ENCODE data around the gene FBXW9. TPM values are rescaled to one million over a fixed set of nuclear protein-coding genes. Genes with fewer than 3 reads are reported as not detected.
"Not testable (repeated sequence)": the region's sequence is repeated elsewhere in the genome, so short reads cannot be mapped to it uniquely, and the experiment has no call there.

The FBXW9 gene
- total RNA-seq, 2 experiments from 2014 or later = 7.2 to 8.7 TPM

GRCh38 chr19:12712077-12712476 lies 15.6 kb upstream of the FBXW9 start:
- H3K27ac Mint-ChIP-seq; CTCF ChIA-PET; H3K27me3 Mint-ChIP-seq (ENCODE audit: low read depth); H3K9me3 Mint-ChIP-seq; intact Hi-C loops (cut with micrococcal nuclease); H3K4me1 Mint-ChIP-seq (ENCODE audit: low read depth); H3K4me3 Mint-ChIP-seq: not testable (repeated sequence)
- DNase-seq = peak; percentile 23
- H3K36me3 Mint-ChIP-seq (ENCODE audit: low read depth) = peaks cover 31% of the 10 kb centered on the region

GRCh38 chr19:12711187-12711586 lies 14.8 kb upstream of the FBXW9 start:
- CTCF ChIA-PET = no interaction called here
- peaks cover 29% of the 10 kb centered on the region for H3K36me3 Mint-ChIP-seq (ENCODE audit: low read depth)
- no peak for DNase-seq

GRCh38 chr19:12708641-12709040 lies 12.2 kb upstream of the FBXW9 start:
- Mint-ChIP-seq H3K36me3 (ENCODE audit: low read depth) (peaks cover 37% of the 10 kb centered on the region), H3K27ac (no peak overlapping the region), H3K4me1 (ENCODE audit: low read depth) (no peaks in the 10 kb centered on the region), H3K9me3 (no peaks in the 10 kb centered on the region), H3K27me3 (ENCODE audit: low read depth) (no peaks in the 10 kb centered on the region), H3K4me3 (no peak overlapping the region)
- intact Hi-C loops (cut with micrococcal nuclease) = no loop called here
- no peak for DNase-seq
- CTCF ChIA-PET = interaction anchor here (0.6 kb wide), 1 partner anchor 47 kb away, joined by 3 read pairs; no protein-coding TSS in a partner anchor

More at GRCh38 chr19:12711187-12711586, 14.8 kb upstream of the FBXW9 start:
- intact Hi-C loops (cut with micrococcal nuclease) = no loop called here
- no peak overlapping the region for H3K27ac Mint-ChIP-seq
- no peak overlapping the region for H3K4me3 Mint-ChIP-seq
- no peaks in the 10 kb centered on the region for H3K9me3 Mint-ChIP-seq
- no peaks in the 10 kb centered on the region for H3K4me1 Mint-ChIP-seq (ENCODE audit: low read depth)
- H3K27me3 Mint-ChIP-seq (ENCODE audit: low read depth) = no peaks in the 10 kb centered on the region

GRCh38 chr19:12706332-12706718 lies 9.9 kb upstream of the FBXW9 start:
- Mint-ChIP-seq H3K4me1 (ENCODE audit: low read depth) (no peaks in the 10 kb centered on the region), H3K4me3 (no peak overlapping the region), H3K9me3 (no peaks in the 10 kb centered on the region), H3K27me3 (ENCODE audit: low read depth) (no peaks in the 10 kb centered on the region), H3K27ac (no peak overlapping the region), H3K36me3 (ENCODE audit: low read depth) (peaks cover 44% of the 10 kb centered on the region)
- intact Hi-C loops (cut with micrococcal nuclease) = no loop called here
- CTCF ChIA-PET = interaction anchor here (1.1 kb wide), 1 partner anchor 12 kb away, joined by 3 read pairs; no protein-coding TSS in a partner anchor
- DNase-seq = no peak

- Mint-ChIP-seq H3K4me3 (no peak overlapping the region), H3K4me1 (ENCODE audit: low read depth) (no peaks in the 10 kb centered on the region), H3K27ac (no peak overlapping the region), H3K36me3 (ENCODE audit: low read depth) (peaks cover 48% of the 10 kb centered on the region), H3K9me3 (no peaks in the 10 kb centered on the region), H3K27me3 (ENCODE audit: low read depth) (no peaks in the 10 kb centered on the region)
- CTCF ChIA-PET = interaction anchor here (0.5 to 1.1 kb wide), 2 partner anchors 13 to 76 kb away, joined by 3 to 6 read pairs; no protein-coding TSS in a partner anchor
- no peak for DNase-seq
- intact Hi-C loops (cut with micrococcal nuclease) = no loop called here
Measured at GRCh38 chr19:12705654-12706331, 9.4 kb upstream of the FBXW9 start.

GRCh38 chr19:12705169-12705568 lies 8.7 kb upstream of the FBXW9 start:
- no peak overlapping the region for H3K4me3 Mint-ChIP-seq
- H3K36me3 Mint-ChIP-seq (ENCODE audit: low read depth) = peaks cover 43% of the 10 kb centered on the region
- intact Hi-C loops (cut with micrococcal nuclease) = no loop called here
- no peak overlapping the region for H3K27ac Mint-ChIP-seq
- DNase-seq = no peak
- no peaks in the 10 kb centered on the region for H3K27me3 Mint-ChIP-seq (ENCODE audit: low read depth)
- H3K9me3 Mint-ChIP-seq = no peaks in the 10 kb centered on the region
- CTCF ChIA-PET = no interaction called here
- H3K4me1 Mint-ChIP-seq (ENCODE audit: low read depth) = no peaks in the 10 kb centered on the region

GRCh38 chr19:12703046-12703445 lies 6.6 kb upstream of the FBXW9 start:
- Mint-ChIP-seq H3K27me3 (ENCODE audit: low read depth) (no peaks in the 10 kb centered on the region), H3K4me3 (no peak overlapping the region), H3K4me1 (ENCODE audit: low read depth) (peaks cover 2% of the 10 kb centered on the region), H3K36me3 (ENCODE audit: low read depth) (peaks cover 44% of the 10 kb centered on the region), H3K27ac (no peak overlapping the region), H3K9me3 (no peaks in the 10 kb centered on the region)
- DNase-seq = no peak
- CTCF ChIA-PET = interaction anchor here (1.0 kb wide), 1 partner anchor 55 kb away, joined by 3 read pairs; no protein-coding TSS in a partner anchor
- intact Hi-C loops (cut with micrococcal nuclease) = no loop called here

- intact Hi-C loops (cut with micrococcal nuclease) = no loop called here
- no peak overlapping the region for H3K27ac Mint-ChIP-seq
Measured at GRCh38 chr19:12701596-12702282, 5.3 kb upstream of the FBXW9 start.

GRCh38 chr19:12698138-12698537 lies 1.7 kb upstream of the FBXW9 start:
- intact Hi-C loops (cut with micrococcal nuclease) = no loop called here
- Mint-ChIP-seq H3K9me3 (no peaks in the 10 kb centered on the region), H3K27ac (no peak overlapping the region), H3K4me3 (peak overlapping the region; percentile 20), H3K4me1 (ENCODE audit: low read depth) (peaks cover 11% of the 10 kb centered on the region), H3K27me3 (ENCODE audit: low read depth) (no peaks in the 10 kb centered on the region), H3K36me3 (ENCODE audit: low read depth) (peaks cover 19% of the 10 kb centered on the region)
- no peak for DNase-seq
- CTCF ChIA-PET = no interaction called here

More at GRCh38 chr19:12701596-12702282, 5.3 kb upstream of the FBXW9 start:
- Mint-ChIP-seq H3K27me3 (ENCODE audit: low read depth) (no peaks in the 10 kb centered on the region), H3K9me3 (no peaks in the 10 kb centered on the region), H3K4me1 (ENCODE audit: low read depth) (peaks cover 4% of the 10 kb centered on the region), H3K36me3 (ENCODE audit: low read depth) (peaks cover 41% of the 10 kb centered on the region), H3K4me3 (no peak overlapping the region)
- CTCF ChIA-PET = no interaction called here
- no peak for DNase-seq

- not testable (repeated sequence) for H3K9me3 Mint-ChIP-seq; H3K27ac Mint-ChIP-seq; DNase-seq; H3K27me3 Mint-ChIP-seq (ENCODE audit: low read depth)
- Mint-ChIP-seq H3K4me1 (ENCODE audit: low read depth) (peaks cover 11% of the 10 kb centered on the region), H3K36me3 (ENCODE audit: low read depth) (peaks cover 16% of the 10 kb centered on the region), H3K4me3 (peak overlapping the region; percentile 91)
- intact Hi-C loops (cut with micrococcal nuclease) = loop anchor here (2.0 kb wide), 1 partner anchor 39 kb away; the partner anchor contains the start of gene GET3
- CTCF ChIA-PET = interaction anchor here (0.7 kb wide), 1 partner anchor 142 kb away, joined by 3 read pairs; no protein-coding TSS in a partner anchor
Measured at GRCh38 chr19:12697425-12697824, 994 bp upstream of the FBXW9 start.

- CTCF ChIA-PET = interaction anchor here (1.1 to 1.7 kb wide), 2 partner anchors 19 to 20 kb away, joined by 3 to 4 read pairs; no protein-coding TSS in a partner anchor
- DNase-seq = no peak
- H3K36me3 Mint-ChIP-seq (ENCODE audit: low read depth) = peaks cover 10% of the 10 kb centered on the region
- no peaks in the 10 kb centered on the region for H3K27me3 Mint-ChIP-seq (ENCODE audit: low read depth)
- intact Hi-C loops (cut with micrococcal nuclease) = loop anchor here (1.0 to 2.0 kb wide), 2 partner anchors 15 to 41 kb away; partner anchors contain the start of genes DHPS and GET3
- H3K9me3 Mint-ChIP-seq = no peaks in the 10 kb centered on the region
- H3K4me1 Mint-ChIP-seq (ENCODE audit: low read depth) = peaks cover 11% of the 10 kb centered on the region
- H3K4me3 Mint-ChIP-seq = peak overlapping the region; percentile 91
- H3K27ac Mint-ChIP-seq = no peak overlapping the region
Measured at GRCh38 chr19:12695997-12696365, 450 bp downstream of the FBXW9 start.

GRCh38 chr19:12695514-12695913 lies 917 bp downstream of the FBXW9 start:
- CTCF ChIA-PET = interaction anchor here (1.1 to 1.7 kb wide), 2 partner anchors 19 to 21 kb away, joined by 3 to 4 read pairs; no protein-coding TSS in a partner anchor
- peak overlapping the region; percentile 91 for H3K4me3 Mint-ChIP-seq

More at GRCh38 chr19:12695514-12695913, 917 bp downstream of the FBXW9 start:
- H3K27ac Mint-ChIP-seq = no peak overlapping the region
- no peak for DNase-seq
- peaks cover 7% of the 10 kb centered on the region for H3K36me3 Mint-ChIP-seq (ENCODE audit: low read depth)
- intact Hi-C loops (cut with micrococcal nuclease) = no loop called here
- no peaks in the 10 kb centered on the region for H3K9me3 Mint-ChIP-seq
- no peaks in the 10 kb centered on the region for H3K27me3 Mint-ChIP-seq (ENCODE audit: low read depth)
- peaks cover 11% of the 10 kb centered on the region for H3K4me1 Mint-ChIP-seq (ENCODE audit: low read depth)
